GM18520 (cell line): ENCODE measurements around the gene B3GLCT.

ENCODE experiments used
- ATAC-seq: cut with Tn5 transposase; IDR thresholded peaks from one replicate; pipeline ENCODE4 v1.9.1; 2021; ENCODE audit not compliant: unreplicated experiment

Gene B3GLCT

GRCh38 chr13:31267126-31267784 is 67.5 kb downstream of the B3GLCT start:
- no peak for ATAC-seq

DNA sequence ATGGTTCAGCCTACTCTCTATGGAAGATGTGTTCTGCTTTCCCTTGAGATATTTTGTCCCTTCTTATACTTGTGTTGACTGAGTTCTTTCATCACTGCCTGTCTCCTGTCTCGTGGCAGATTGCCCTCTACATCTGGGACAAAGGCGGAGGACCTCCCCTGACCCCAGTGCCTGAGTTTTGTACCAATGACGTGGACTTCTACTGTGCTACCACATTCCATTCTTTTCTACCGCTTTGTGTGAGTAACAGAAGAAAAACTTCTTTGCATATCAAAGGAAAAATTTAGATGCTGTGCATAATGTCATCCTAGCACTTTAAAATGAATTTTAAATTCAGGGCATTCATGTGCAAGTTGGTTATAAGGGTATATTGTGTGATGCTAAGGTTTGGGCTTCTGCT is 74.6 kb downstream of the B3GLCT start:
- no peak for ATAC-seq

GRCh38 chr13:31276421-31276820 is 76.6 kb downstream of the B3GLCT start:
- ATAC-seq: no peak

DNA sequence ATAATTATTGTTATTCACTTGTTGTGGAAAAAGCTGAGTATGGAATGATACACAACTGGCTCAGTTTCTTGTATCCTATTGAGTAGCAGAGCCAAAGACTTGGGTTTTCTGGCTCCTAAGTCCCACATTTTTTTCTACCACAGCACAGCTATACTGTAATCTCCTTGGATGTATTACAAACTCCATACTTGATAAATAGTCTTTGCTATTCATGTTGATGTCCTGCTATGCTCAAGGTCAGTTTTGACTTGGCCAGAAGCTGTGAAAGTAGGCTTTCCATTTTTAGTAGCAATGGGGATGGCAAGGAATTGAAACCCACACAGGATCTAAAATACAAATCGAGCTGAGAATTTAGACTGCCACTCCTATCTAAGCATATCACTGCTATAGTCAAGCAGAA is 79.1 kb downstream of the B3GLCT start:
- ATAC-seq: no peak

DNA sequence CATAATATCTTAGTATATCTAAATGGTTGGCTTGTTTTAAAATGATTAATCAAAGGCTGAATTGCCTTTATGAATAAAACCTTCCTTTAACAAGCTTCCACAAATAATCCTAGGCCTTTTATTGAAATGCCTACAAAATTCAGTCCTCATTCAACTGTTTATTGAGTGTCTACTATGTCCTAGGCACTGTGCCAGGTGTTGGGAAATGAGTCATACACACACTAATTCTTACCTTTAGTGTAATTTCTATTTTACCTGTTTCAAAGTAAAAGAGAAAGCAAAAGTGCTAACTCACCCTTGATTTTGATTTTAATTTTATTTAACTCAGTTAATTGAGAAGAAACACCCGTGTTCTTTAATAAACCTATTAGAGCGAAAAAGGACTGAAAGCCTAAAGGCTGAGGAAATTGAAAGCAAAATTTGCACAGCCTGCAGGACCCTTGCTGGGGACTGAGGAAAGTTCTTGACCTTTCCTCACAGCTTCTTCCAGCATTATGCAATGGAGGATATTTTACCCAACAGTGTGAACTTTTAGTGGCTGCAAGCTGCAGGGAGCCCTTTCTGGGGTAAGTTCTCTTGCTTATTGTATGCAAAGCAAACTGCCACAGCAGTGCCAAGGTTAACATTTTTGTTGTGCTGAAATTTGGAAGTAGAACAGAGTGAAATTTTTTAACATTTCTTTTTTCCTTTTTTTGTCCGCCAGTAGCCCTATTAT is 83.1 kb downstream of the B3GLCT start:
- no peak for ATAC-seq

DNA sequence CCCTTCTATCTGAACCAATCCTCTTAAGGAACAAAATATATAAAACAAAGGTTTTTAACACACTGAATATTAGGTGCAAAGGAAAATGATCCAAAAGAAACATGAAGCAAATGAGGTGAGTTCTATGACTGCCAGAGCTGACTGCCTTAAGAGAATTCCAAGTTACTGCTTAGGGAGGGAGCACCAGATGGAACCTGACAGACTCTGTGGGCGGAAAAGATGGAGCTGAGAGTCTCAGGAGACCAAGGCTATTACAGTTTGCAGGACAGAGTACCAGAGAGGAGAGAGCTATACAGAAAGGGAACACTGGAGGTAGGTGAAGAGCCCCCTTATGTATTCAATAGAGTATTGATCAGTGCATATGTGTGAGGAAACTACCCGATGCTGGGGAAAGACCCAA is 87.2 kb downstream of the B3GLCT start:
- no peak for ATAC-seq

- no peak for ATAC-seq
Measured at GRCh38 chr13:31301119-31301518, 101.3 kb downstream of the B3GLCT start.

DNA sequence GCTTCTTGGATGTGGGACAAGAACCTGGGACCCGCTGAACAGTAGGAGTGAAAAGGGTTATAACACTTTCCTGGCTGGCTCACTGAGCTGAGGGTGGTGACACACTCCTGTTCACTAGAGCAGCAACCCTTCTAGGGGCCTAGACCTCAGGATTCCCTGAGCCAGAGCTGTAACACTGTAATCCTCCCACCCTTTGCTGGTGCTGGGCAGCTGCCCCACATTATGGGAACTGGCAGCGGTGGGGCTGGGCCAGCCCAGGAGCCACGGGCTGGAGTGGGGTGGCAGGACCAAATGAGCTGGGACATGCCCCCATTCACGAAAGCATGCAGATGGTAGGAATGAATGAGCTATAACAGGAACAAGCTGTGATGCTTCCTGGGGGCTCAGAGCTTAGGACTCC is 110.6 kb downstream of the B3GLCT start:
- no peak for ATAC-seq

GRCh38 chr13:31310786-31311185 is 111.0 kb downstream of the B3GLCT start:
- ATAC-seq: no peak

DNA sequence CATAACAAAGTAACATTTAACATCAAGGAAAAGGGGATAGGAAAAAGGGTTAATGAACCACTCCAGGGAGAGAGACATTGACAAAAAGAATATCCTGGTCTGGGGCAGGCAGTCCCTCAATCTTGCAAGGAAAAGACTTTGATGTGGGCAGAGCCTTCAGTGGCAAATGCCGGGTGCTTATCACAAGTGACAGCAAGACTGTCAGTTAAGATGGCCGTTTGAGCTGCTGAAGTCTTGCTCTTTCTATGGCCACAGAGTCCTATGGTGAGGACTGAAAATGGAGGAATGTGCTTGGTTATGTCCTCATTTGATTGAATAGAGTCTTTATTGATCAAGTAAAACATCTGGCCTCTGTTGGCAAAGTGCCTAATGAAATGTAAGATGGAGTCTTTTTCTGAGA is 112.1 kb downstream of the B3GLCT start:
- no peak for ATAC-seq

GRCh38 chr13:31314961-31315360 is 115.2 kb downstream of the B3GLCT start:
- ATAC-seq: no peak

DNA sequence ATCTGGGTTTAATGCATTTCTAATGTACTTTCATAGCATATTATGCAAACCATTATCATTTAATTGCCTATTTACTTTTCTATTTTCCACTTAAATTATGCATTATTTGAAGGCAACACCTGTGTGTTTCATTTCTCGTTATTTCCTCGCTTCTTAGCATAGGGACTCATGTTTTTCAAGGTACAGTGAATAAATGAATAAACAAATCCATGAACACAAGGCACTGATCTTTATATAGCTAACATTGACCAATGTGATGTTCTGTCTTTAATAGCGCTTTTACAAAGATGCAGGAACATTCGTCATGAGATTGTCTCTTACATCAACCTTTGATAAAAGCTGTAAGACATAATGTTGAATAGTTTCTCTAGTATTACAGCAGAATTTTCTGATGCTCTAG is 121.2 kb downstream of the B3GLCT start:
- no peak for ATAC-seq

- ATAC-seq: no peak
Measured at GRCh38 chr13:31321457-31321856, 121.7 kb downstream of the B3GLCT start.

- no peak for ATAC-seq
Measured at GRCh38 chr13:31322026-31322425, 122.3 kb downstream of the B3GLCT start.

DNA sequence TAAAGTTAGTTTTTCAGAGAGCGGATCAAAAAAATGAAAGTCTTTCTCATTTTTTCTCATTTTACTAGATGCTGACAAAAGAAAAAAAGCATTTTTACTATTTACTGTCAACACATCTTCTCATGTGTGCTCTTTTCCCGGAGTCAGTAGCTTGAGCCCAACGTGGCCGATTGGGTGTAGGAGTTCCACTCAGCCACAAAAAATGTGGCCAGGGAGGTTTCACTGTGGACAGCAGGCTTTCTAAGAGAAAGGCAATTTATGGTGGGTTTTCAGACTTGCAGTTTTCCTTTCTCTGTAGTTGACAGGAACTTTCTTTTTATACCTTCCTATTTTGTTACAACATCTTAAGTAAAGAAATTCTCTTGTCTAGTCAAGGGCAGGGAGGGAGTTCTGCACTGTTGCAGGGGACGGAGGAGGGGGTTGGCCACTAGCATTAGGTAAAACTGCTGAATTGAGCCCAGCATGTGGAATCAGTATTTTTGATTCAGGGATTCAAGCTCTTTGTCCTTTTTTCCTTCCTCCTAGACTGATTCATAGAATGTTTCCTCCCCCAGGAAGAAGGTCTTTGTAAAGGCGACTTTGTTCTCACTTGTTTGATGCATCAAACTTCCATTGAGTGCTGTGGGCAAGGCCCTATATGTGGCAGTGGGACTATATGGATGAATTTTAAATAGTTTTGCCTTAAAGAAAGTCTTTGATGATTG is 123.1 kb downstream of the B3GLCT start:
- no peak for ATAC-seq

DNA sequence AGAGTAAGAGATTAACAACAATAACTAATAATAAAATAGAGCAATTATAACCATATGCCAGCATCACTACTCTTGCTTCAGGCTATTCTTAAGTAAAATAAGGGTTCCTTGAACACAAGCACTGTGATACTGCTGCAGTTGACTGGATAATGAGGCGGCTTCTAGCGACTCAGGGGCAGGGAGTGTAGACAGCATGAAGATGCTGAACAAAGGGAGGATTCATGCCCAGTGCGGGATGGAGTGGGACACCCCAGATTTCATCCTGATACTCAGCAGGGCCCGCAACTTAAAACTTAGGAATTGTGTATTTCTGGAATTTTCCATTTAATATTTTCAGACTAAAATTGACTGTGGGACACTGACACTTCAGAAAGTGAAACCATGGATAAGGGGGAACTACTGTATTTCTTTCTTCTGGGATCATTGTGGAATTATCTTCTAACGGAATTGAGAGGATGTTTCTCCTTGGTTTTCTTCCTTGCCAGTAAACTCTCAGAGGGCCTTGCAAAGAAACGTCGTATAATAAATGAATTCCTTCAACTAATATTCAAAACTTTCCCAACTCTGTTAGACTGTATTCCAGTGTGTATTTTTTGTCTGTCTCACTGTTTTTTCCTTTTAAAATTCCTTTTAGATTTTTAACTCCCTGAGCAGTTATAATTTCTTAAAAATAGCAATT is 127.5 kb downstream of the B3GLCT start:
- no peak for ATAC-seq

GRCh38 chr13:31328549-31329235 is 128.9 kb downstream of the B3GLCT start:
- ATAC-seq: no peak

GRCh38 chr13:31330236-31330635 is 130.5 kb downstream of the B3GLCT start:
- ATAC-seq: no peak

DNA sequence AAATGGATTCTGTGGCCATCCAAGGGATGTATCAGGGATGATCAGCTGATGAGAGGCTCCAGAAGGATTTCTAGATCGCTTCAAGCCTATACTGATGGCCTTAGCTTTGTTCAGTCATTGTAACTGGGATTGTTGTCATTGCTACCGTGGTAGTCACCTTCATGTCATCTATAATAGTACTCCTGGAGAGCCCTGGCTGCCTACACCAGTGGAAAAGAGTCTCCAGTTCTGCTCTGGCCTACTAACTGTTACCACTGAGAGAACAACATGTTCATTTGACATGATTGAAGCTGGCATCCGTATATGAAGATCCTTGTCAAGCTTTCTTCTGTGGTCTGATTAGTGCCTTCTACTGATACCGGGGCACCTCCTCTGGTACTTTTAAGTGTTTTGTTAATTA is 131.3 kb downstream of the B3GLCT start:
- no peak for ATAC-seq

DNA sequence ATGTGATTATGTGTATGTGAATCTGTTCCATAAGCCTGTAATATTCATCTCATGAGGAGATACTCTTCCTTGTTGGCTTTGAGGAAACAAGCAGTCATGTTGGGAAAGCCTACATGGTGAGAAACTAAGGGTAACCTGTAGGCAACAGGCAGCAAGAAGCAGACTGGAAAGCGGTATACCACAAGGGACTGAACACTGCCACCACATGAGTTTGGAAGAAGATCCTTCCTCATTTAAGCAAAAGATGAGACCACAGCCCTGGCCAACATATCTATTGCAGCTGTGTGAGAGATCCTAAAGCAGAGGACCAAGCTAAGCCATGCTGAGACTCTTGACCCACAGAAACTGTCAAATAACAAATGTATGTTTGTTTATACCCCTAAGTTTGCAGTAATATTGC is 134.8 kb downstream of the B3GLCT start:
- no peak for ATAC-seq

DNA sequence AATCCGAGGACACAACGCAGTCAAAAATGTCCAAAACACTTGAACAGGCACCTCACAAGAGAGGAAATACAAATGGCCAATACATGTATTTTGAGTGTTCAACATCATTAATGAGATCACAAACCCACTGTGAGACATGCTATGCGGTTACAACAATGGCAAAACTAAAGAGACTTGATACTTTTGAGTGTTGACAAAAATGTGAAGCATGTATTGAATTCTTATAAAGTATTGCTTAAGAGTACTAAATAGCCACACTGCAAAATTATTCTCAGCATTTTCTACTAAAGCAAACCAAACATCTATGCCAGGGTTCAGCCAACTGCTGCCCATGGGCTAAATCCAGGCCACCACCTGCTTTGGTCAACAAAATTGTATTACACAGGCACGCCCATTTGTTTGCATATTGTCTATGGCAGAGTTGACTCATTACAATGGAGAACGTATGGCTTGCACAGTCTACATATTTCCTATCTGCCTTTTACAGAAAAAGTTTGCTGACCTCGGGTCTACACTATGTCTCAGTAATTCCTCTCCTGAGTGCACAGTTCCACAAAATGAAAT is 135.3 kb downstream of the B3GLCT start:
- no peak for ATAC-seq
